GM18505 (cell line): ENCODE data around the gene TBL3.
"Not testable (repeated sequence)": the region's sequence is repeated elsewhere in the genome, so short reads cannot be mapped to it uniquely, and the experiment has no call there.

Source experiments
- ATAC-seq: cut with Tn5 transposase; IDR thresholded peaks from one replicate; pipeline ENCODE4 v1.9.1; 2021; ENCODE audit not compliant: unreplicated experiment
- POLR2A ChIP-seq: IDR thresholded peaks from 4 replicates; pipeline ENCODE4 v1.6.1; 2011; ENCODE audit warnings: borderline replicate concordance; ENCODE audit not compliant: insufficient read depth, insufficient read length; ENCODE audit errors: extremely low read depth

Gene TBL3

DNA sequence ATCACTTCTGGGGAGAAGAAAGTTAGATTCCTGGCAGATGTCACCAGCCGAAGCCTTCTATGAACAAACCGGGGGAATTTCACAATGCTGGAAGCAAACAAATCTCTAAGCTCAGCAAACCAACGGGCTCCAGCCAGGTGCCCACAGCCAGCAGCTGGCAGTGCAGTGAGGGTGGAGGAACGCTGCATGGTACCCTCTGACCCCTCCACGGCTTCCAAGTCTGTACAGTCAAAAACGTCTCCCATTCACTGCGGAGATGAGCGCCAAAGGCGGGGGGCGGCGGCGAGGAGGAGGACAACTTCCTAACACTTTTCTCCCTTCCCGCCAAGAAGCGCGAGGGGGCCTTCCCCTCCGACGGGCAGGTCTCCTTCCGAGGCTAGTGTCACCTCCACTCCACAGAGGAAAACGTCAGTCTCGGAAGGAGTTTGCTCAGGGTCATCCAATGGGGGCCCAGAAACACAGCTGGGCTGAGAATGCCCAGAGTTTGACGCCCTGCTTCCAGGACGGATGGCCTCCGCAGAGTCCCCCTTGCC lies 36.8 kb downstream of the TBL3 start:
- TF ChIP-seq POLR2A = no peak
- ATAC-seq = peak; percentile 6

DNA sequence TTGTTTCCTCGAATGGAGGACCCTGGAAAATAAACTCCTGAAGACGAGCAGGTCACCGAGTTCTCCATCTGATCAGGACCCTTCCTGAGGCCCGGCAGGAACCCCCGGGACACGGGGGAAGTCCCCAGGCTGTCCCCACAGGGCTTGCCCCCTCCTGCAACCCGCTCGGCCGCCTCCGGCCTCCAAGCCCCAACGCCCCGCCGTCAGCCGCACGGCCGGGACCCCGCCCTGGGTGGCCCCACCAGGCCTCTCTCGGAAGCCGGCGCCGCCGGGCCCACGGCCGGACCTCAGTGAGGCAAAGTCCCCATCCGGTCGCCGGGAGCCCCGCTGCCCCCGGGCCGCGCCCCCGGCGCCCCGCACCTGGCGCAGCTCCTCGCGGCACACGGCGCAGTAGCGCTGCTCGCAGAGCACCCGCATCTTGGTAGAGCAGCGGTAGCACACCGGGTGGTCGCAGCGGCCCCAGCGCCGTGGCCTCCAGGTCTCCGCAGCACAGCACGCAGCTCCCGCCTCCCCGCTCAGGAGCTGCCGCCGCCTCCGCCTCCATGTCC lies 37.4 kb downstream of the TBL3 start:
- peak; percentile 32 for ATAC-seq
- no peak for TF ChIP-seq POLR2A

DNA sequence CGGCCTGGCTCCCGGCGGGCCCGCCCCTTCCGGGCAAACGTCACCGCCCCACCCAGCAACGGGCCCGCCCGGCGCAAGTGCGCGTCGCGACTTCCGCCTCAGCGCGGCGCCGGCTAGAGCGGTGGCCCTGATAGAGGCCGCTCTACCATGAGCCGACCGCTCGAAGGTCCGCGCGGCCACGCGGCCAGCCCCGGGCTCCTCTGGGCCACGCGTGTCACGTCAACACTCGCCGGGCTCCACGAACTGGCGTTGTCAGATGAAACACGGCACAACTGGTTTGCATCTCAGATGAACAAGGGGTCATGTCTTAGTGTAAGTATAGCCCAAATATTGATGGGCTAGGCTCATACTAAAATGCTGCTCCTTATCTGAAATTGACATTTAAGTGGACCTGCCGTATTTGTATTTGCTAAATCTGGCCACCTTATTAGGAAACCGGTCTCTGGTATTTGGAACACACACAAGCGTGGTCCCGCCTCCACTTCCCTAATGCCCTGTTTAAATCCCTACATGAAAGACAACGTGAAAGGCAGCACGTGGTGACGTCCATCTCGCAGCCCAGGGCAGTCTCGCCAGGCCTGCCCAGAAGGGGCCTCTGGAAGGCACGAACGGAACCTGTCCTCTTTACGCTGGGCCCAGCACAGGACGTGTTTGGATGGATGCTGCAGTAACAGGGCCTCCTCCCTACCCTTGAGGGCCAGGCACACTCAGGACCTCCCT lies 38.1 kb downstream of the TBL3 start, which contains the start of gene ZNF598:
ZNF598 (minus strand) TSS at position 31 of the 720 bp plus-strand sequence.
- ATAC-seq = peak; percentile 70

DNA sequence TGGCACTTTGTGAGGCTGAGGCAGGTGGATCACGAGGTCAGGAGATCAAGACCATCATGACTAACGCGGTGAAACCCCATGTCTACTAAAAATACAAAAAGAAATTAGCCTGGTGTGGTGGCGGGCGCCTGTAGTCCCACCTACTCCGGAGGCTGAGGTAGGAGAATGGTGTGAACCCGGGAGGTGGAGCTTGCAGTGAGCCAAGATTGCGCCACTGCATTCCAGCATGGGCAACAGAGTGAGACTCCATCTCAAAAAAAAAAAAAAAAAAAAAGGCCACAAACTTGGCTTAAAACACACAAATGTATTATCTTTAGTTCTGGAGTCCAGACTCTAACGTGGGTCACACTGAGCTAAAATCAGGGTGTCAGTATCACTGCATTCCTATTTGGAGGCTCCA lies 39.9 kb downstream of the TBL3 start:
- ATAC-seq = not testable (repeated sequence)

More for the DNA sequence above, 38.1 kb downstream of the TBL3 start, which contains the start of gene ZNF598:
- TF ChIP-seq POLR2A = peak; percentile 97

DNA sequence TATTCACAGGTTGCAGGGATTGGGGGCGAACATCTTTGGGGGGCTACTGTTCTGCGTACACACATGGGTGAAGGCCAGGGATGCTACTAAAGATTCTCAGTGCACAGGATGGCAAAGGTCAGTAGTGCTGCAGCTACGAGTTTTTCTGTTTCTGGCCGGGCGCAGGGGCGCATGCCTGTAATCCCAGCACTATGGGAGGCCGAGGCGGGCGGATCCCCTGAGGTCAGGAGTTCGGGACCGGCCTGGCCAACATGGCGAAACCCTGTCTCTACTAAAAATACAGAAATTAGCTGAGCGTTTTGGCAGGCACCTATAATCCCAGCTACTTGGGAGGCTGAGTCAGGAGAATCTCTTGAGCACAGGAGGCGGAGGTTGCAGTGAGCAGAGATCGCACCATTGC lies 41.7 kb downstream of the TBL3 start:
- no peak for TF ChIP-seq POLR2A
- ATAC-seq = no peak

DNA sequence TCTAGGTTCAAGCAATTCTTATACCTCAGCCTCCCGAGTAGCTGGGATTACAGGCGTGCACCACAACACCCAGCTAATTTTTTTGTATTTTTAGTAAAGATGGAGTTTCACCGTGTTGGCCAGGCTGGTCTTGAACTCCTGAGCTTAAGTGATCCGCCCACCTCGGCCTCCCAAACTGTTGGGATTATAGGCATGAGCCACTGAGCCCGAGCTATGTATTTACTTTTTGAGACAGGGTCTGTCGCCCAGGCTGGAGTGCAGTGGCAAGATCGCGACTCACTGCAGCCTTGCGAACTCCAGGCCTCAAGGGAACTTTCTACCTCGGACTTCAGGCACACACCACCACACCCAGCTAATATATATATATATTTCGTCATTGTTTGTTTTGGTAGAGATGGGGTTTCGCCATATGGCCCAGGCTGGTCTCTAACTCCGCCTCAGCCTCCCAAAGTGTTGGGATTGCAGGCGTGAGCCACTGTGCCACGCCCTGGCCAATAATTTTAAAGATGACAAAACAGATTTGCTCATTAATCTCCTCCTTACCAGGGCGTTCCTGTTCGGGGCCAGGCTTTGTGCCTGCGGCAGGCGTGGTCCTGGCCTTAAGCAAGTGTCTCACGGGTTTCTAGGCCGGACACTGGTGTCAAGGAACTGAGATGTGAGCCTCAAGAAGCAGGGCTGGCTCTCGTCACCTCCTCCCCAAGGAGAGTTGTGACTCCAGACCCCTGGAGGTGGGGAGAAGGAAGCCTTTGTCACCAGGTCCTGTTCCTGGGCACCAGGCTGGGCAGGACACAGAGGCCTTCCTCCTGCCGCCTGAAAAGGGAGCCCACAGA lies 43.5 kb downstream of the TBL3 start:
- ATAC-seq = no peak
- TF ChIP-seq POLR2A = no peak

DNA sequence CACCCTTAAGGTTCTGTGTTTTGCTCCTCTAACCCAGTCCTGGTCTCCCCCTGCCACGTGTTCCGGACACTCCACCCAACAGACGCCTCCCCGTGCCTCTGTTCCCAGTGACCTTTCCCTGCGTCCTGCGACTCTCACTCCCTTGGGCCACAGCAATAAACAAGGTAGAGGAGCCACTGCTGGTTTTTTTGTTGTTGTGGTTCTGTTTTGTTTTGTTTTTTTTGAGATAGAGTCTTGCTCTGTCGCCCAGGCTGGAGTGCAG lies 44.0 kb downstream of the TBL3 start:
- TF ChIP-seq POLR2A = no peak
- no peak for ATAC-seq

DNA sequence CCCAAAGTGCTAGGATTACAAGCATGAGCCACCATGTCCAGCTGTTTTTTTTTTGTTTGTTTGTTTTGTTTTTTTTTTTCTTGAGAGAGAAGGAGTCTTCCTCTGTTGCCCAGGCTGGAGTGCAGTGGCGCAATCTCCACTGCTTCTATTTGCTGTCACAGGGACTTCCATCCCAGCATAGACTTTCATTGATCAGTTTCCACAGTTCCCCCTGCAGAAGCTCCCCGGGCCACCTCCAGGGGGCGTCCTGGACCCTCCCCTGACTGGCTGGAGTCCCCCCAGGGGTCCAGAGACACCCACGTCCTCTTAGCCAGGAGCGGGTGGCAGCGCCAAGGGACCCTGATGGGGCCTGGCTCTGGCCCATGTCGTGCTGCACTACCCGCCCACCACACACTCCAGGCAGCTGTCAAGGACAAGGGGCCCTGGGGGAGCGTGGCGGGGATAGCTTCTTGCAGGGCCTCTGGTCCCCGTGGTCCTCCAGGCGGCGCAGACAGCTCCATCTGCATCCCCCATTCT lies 44.6 kb downstream of the TBL3 start:
- ATAC-seq = no peak
- no peak for TF ChIP-seq POLR2A

DNA sequence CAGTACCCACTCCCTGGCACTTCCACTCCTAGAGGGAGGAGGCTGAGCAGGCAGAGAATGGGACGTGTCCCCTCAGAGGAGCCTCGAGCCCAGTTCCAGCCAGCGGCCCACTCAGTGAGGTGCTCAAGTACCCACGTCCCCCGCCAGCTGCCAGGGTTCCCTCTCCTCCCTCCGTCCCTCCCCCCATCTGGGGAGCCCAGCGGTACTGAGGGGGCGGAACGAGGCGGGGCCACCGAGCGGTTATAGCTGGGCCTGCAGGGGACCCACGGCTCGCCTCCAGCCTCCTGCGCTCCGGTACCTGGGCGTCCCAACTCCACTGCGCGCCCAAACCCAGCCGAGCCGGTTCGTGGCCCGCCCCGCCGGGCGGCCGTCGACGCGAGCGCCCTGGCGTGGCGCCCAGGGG lies 47.7 kb downstream of the TBL3 start, which contains the start of gene NPW:
NPW (plus strand) TSS at position 268 of the 403 bp plus-strand sequence.
- no peak for TF ChIP-seq POLR2A
- no peak for ATAC-seq

DNA sequence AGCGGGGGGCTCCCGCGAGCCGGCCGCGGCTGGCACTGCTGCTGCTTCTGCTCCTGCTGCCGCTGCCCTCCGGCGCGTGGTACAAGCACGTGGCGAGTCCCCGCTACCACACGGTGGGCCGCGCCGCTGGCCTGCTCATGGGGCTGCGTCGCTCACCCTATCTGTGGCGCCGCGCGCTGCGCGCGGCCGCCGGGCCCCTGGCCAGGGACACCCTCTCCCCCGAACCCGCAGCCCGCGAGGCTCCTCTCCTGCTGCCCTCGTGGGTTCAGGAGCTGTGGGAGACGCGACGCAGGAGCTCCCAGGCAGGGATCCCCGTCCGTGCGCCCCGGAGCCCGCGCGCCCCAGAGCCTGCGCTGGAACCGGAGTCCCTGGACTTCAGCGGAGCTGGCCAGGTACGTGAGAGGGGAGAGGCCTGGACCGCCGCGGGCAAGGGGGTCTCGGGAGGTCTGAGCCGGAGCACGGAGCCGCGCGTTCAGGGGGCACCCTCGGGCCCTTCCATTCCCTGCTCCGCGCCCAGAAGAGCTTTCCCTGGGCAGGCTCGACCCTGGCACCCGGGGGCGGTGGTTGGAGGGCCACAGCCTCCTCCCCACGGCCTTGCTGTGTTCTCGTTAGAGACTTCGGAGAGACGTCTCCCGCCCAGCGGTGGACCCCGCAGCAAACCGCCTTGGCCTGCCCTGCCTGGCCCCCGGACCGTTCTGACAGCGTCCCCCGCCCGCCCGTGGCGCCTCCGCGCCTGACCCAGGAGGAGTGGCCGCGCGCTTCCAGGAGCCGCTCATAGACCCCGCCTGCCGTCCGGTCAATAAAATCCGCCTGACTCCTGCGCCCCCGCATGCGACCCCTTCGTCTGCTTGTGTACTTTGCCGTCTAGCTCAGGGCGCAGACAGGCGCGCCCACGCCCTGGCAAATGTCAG lies 48.3 kb downstream of the TBL3 start:
- ATAC-seq = no peak

DNA sequence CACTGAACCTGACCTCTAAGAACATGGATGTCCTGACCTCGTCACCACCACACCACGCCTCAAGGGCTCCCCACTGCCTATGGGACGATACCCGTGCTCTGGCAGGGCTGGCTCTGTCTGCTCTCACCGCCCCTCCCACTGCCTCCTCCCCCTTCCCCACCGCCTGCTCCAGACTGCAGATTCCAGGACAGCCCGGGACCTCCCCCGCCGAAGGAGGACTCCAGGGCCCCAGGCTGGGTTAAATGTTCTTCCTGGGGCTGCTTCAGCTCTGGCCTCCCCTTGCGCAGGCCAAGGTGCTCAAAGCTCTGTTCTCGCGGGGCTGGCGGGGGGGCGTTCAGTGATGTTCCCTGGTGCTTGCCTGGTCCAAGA lies 50.9 kb downstream of the TBL3 start:
- peak; percentile 16 for ATAC-seq
- TF ChIP-seq POLR2A = no peak

More for the DNA sequence above, 48.3 kb downstream of the TBL3 start:
- no peak for TF ChIP-seq POLR2A

DNA sequence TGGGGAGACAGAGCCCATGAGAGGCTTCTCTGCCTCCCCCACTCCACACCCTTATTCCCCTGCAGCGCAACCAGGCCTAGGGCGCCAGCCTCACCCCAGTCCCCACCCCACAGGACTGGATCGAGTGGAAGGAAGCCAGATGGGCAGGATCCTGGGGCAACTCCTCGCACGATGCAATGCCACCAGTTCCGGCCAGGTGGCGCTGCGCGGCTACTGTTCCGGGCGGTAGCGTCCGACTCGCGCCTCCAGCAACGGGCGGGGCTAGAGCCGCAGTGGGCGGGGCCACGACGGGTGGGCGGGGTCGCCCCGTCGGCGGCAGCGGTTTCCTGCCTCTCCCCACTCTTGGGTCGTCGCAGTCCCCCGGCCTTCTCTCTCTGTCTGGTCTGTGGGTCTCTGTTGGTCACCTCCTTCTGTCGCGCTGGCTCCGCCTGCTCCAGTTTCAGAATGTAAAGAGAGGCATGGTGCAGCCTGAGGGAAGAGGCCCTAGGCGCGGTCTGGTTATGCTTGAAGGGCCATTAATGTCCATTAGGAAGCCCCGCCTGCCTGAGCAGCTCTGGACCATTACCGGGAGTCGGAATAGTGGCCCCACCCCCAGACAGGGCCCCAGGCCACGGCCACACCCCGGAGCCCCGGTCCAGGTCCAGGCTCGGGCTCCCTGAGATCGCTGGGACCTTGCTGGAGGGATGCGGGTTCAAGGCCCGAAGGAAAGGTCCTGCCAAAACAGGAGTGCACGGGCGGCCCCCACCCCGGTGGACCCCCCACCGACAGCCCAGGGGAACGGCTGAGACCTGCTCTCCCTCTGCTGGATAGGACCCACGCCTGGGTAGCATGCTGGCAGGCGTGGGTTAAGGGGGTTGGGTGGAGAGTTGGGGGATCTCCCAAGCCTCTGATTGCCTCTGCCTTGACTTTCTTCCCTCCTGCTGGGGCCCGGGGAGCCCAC lies 51.5 kb downstream of the TBL3 start:
- peak; percentile 48 for TF ChIP-seq POLR2A

DNA sequence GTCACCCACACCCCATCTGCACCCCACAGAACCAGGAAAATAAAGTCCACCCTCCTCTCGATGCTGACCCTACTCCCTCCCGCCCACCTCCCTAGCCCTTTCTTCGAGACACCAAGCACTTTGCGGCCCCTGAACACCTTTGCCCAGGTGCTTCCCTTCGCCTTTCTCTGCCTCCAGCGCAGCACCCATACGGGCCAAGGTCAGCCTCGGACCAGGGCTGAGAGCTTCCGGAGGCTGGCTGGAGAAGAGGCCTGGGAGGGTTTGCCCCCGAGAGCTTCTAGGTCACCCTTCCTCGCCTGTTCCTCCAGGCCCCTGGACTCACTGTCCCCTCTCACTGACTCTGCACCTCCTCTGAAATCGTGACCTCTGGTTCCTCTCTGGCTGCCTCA lies 52.2 kb downstream of the TBL3 start:
- no peak for TF ChIP-seq POLR2A
- no peak for ATAC-seq

More for the DNA sequence above, 51.5 kb downstream of the TBL3 start:
- peak; percentile 53 for ATAC-seq
